ENCODE results near the gene TMEM95.

Gene TMEM95

DNA sequence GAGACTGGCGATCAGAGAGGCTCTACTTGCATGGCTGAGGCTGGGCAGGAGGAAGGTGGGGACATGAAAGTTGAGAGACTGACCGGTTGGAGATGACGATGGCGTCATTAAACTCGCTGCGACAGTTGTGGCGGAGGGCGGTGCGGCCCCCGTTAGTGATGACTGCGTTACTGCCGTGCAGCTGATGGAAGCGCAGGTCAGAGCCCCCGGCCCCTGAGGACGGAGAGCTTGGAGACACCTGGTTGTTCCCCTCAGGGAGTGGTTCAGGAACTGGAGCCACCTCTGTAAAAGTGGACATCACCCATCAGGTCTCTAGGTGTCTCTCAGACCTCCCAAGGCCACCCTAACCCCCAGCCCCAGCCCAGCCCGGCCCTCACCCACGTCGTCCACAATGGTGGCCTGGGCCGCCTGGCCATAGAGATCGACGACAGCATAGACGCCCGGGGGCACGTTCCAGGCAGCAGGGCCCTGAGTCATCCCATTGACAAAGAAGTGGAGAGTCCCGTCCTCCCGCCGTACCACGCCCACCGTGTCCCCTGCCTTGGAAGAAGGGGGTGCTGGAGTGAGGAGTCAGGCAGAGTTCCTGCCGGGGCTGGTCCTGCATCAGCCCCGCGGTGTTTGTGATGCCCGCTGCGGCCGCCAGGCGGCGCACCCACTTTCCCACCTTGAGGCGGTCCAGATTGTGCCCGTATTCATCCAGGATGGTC lies 31.1 kb upstream of the TMEM95 start:
- Histone ChIP-seq H3K9ac (no peak overlapping the region), H3K27me3 (no peaks in the 10 kb centered on the region), H3K4me1 (peaks cover 13% of the 10 kb centered on the region), H3K9me3 (no peaks in the 10 kb centered on the region), H3K27ac (no peak overlapping the region), H4K20me1 (peaks cover 10% of the 10 kb centered on the region; the same call in 1 of the 2 replicates), H3K36me3 (peaks cover 79% of the 10 kb centered on the region), H3K4me3 (no peak overlapping the region), H3K4me2 (no peak overlapping the region)
- no peak for TF ChIP-seq Cebpa-rat (IDR thresholded peaks at IDR 0.05)

GRCh38 chr17:7324438-7324779 lies 30.5 kb upstream of the TMEM95 start:
- Histone ChIP-seq H3K9me3 (no peaks in the 10 kb centered on the region), H3K4me3 (no peak overlapping the region), H4K20me1 (peaks cover 10% of the 10 kb centered on the region; the same call in 1 of the 2 replicates), H3K36me3 (peaks cover 73% of the 10 kb centered on the region), H3K27ac (no peak overlapping the region), H3K9ac (no peak overlapping the region), H3K27me3 (no peaks in the 10 kb centered on the region), H3K4me1 (peaks cover 13% of the 10 kb centered on the region), H3K4me2 (no peak overlapping the region)
- TF ChIP-seq Cebpa-rat (IDR thresholded peaks at IDR 0.05): no peak

DNA sequence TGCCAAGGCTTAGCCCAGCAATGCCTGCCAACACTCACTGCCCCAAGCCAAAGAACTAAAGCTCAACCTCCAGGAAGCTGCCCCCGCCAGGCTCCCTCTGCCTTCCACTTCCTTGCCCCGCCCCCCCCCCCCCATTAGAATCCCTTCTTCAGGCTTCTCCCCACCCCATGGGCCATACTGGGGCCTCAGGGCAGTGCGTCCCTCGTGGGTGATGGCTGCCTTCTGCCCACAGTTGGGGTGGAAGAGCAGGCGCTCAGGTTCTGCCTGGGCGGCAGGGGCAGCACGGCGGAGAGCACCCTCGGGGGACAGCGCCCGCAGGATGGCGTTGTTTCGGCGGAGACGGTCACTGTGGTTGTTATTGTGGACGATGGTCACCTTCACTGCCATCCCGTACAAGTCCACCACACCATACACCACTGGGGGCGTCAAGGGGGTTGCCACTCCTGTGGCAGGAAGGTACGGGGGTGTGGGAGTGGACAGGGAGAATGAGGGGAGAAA lies 29.9 kb upstream of the TMEM95 start:
- Histone ChIP-seq H3K36me3 (peaks cover 69% of the 10 kb centered on the region), H3K4me2 (no peak overlapping the region), H4K20me1 (peaks cover 10% of the 10 kb centered on the region; the same call in 1 of the 2 replicates), H3K27me3 (no peaks in the 10 kb centered on the region), H3K4me1 (peaks cover 13% of the 10 kb centered on the region), H3K9ac (no peak overlapping the region), H3K4me3 (no peak overlapping the region), H3K27ac (no peak overlapping the region), H3K9me3 (no peaks in the 10 kb centered on the region)
- TF ChIP-seq Cebpa-rat (IDR thresholded peaks at IDR 0.05): no peak

DNA sequence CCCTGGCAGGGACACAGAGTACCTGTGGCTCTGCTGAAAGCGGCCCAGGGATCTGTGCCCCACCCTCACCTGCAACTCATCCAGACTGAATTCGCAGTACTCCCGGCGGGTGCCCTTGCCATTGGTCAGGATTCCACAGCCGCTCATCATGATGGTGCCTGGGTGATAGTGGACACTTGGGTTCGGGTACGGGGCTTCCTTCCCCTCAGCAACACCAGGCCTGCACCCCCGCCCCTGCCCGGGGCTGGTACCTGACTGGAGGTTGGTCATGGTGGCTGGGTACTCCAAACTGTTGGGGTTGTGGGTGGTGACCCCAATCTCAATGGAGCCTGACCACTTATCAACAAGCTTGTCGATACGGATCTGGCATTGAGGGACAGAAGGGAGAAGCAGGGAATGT lies 28.8 kb upstream of the TMEM95 start:
- Histone ChIP-seq H3K36me3 (peaks cover 58% of the 10 kb centered on the region), H3K4me2 (no peak overlapping the region), H3K27ac (no peak overlapping the region), H3K9me3 (no peaks in the 10 kb centered on the region), H3K9ac (peak overlapping the region; percentile 88; the same call in 1 of the 2 replicates), H3K4me3 (no peak overlapping the region), H3K4me1 (peaks cover 22% of the 10 kb centered on the region), H3K27me3 (no peaks in the 10 kb centered on the region), H4K20me1 (peaks cover 10% of the 10 kb centered on the region; the same call in 1 of the 2 replicates)
- no peak for TF ChIP-seq Cebpa-rat (IDR thresholded peaks at IDR 0.05)

DNA sequence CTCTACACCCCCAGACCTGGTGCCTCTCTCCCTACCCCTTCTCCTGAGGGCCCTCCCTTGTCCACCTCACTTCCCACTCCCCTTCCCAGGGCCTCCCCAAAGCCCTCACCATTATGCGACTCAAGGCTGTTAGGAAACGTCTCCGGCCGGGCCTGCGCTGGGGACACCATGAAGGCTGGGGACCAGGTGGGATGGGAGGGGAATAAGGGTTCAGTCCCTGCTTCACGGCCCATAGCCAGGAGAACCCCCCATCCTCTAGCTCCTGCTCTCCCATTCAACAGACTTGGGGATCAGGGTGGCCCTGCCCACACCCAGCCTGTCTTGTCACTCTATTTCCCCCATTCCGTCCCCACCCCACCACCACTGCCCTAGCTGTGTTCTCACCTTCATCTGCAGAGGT lies 27.9 kb upstream of the TMEM95 start:
- Histone ChIP-seq H3K36me3 (peaks cover 49% of the 10 kb centered on the region), H3K4me2 (no peak overlapping the region), H3K9ac (peak overlapping the region; percentile 88; the same call in 1 of the 2 replicates), H3K4me3 (no peak overlapping the region), H4K20me1 (peaks cover 10% of the 10 kb centered on the region; the same call in 1 of the 2 replicates), H3K27me3 (no peaks in the 10 kb centered on the region), H3K4me1 (peaks cover 31% of the 10 kb centered on the region), H3K27ac (no peak overlapping the region), H3K9me3 (no peaks in the 10 kb centered on the region)
- TF ChIP-seq Cebpa-rat (IDR thresholded peaks at IDR 0.05): no peak

DNA sequence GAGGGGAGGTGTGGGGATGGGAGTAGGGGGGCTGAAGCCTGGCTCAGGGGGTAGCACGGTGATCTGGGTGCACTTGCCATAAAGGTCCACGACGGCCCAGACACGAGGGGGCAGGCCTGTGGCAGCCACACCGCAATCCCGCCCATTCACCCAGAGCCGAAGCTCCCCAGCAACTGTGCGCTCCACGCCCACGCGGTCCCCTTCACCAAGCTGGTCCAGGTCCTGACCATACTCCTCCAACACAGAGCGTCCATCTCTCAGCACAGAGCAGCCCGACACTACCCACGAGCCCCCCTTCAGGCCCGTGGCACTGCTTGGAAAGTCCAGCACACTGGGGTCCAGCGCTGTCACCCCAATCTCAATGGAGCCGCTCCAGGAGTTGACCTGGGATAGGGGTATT lies 27.5 kb upstream of the TMEM95 start:
- no peak overlapping the region for H3K4me3 ChIP-seq
- TF ChIP-seq Cebpa-rat (IDR thresholded peaks at IDR 0.05): no peak
- H4K20me1 ChIP-seq: peaks cover 10% of the 10 kb centered on the region; the same call in 1 of the 2 replicates
- peaks cover 45% of the 10 kb centered on the region for H3K36me3 ChIP-seq
- H3K27ac ChIP-seq: no peak overlapping the region
- no peaks in the 10 kb centered on the region for H3K9me3 ChIP-seq
- no peaks in the 10 kb centered on the region for H3K27me3 ChIP-seq
- peak overlapping the region; percentile 83; the same call in 1 of the 2 replicates for H3K4me2 ChIP-seq
- peak overlapping the region; percentile 88; the same call in 1 of the 2 replicates for H3K9ac ChIP-seq
- H3K4me1 ChIP-seq: peaks cover 35% of the 10 kb centered on the region

DNA sequence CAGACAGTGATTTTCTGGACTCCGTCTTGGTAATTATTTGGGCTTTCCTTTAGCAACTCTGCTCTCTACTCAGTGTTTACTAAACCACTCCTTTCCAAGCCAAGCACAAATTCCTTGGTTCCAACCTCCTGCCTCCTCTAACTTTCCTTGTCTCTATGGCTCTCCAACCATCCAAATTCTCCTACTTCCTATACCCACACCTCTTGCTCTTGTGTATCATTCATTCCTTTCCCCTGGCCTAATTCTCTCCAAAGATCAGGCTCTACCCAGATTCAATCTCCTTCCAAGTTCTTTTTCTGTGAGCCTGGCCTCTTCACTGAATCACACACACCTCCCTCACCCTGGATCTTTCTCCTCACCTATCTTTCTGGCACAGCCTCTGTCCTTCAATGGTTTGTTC lies 26.9 kb upstream of the TMEM95 start:
- Histone ChIP-seq H3K9me3 (no peaks in the 10 kb centered on the region), H3K4me1 (peaks cover 40% of the 10 kb centered on the region), H3K36me3 (peaks cover 40% of the 10 kb centered on the region), H3K4me2 (peak overlapping the region; percentile 83), H3K27me3 (no peaks in the 10 kb centered on the region), H3K27ac (peak overlapping the region; percentile 65; the same call in 1 of the 2 replicates), H3K9ac (peak overlapping the region; percentile 88; the same call in 1 of the 2 replicates), H3K4me3 (peak overlapping the region; percentile 85; the same call in 1 of the 2 replicates), H4K20me1 (peaks cover 10% of the 10 kb centered on the region; the same call in 1 of the 2 replicates)
- TF ChIP-seq Cebpa-rat (IDR thresholded peaks at IDR 0.05): no peak

GRCh38 chr17:7328840-7329373 lies 26.0 kb upstream of the TMEM95 start, which contains the start of gene NEURL4:
Gene NEURL4, minus strand, starts transcription at chr17:7329335. Its CDS starts 23 bp downstream, at chr17:7329312.
- H3K27me3 ChIP-seq: no peaks in the 10 kb centered on the region
- peak within 1 kb of the TSS; percentile 85 for H3K4me3 ChIP-seq
- peaks cover 31% of the 10 kb centered on the region for H3K36me3 ChIP-seq
- peaks cover 48% of the 10 kb centered on the region for H3K4me1 ChIP-seq
- H3K9ac ChIP-seq: peak within 1 kb of the TSS; percentile 88
- no peak for TF ChIP-seq Cebpa-rat (IDR thresholded peaks at IDR 0.05)
- H3K4me2 ChIP-seq: peak within 1 kb of the TSS; percentile 85
- no peaks in the 10 kb centered on the region for H3K9me3 ChIP-seq
- peaks cover 8% of the 10 kb centered on the region; the same call in 1 of the 2 replicates for H4K20me1 ChIP-seq
- H3K27ac ChIP-seq: peak within 1 kb of the TSS; percentile 65

DNA sequence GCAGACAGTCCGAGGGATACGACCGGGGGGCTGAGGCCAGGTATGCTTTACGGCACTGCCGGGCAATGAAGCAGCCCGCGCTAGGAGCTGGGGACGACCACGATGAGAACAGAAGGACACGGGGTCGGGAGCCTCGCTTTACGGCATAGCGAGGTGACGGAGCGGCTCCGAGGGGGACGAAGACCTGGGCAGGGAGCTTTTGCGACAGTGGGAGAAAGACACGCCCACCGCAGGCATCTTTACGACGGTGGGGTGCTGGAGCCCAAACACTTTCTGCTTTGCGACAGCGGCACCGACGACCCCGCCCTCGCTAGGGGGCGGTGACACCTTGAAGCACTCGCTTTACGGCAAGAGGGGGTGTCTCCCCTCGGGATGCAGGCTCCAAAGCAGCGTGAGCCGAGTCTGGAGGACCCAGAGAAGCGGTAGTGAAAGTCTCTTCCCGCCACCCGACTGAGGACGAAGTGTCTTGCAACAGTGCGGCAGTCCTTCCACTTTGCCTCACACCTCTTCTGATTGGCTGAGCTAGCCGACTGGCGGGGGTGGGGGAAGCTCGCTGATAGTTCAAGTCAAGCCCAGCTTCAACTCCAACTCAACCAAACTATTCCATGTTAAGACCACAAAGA lies 25.5 kb upstream of the TMEM95 start:
- H3K4me1 ChIP-seq: peaks cover 53% of the 10 kb centered on the region
- peaks cover 2% of the 10 kb centered on the region; the same call in 1 of the 2 replicates for H4K20me1 ChIP-seq
- H3K27me3 ChIP-seq: no peaks in the 10 kb centered on the region
- peaks cover 25% of the 10 kb centered on the region for H3K36me3 ChIP-seq
- H3K27ac ChIP-seq: peak overlapping the region; percentile 65
- peak overlapping the region; percentile 88 for H3K9ac ChIP-seq
- peak overlapping the region; percentile 85 for H3K4me3 ChIP-seq
- H3K4me2 ChIP-seq: peak overlapping the region; percentile 85
- no peaks in the 10 kb centered on the region for H3K9me3 ChIP-seq
- TF ChIP-seq Cebpa-rat (IDR thresholded peaks at IDR 0.05): no peak

Measured in BLaER1 (cell line).